ENCODE measurements around the gene ANKRD18A. TPM values are rescaled to one million over a fixed set of nuclear protein-coding genes. Genes with fewer than 3 reads are reported as not detected.

The ANKRD18A gene
- total and polyA plus RNA-seq, 9 of the 15 experiments (the other 6 are each of a cell fraction or from before 2014, with no cell fraction given) = 1.9 TPM; not detected in 8

DNA sequence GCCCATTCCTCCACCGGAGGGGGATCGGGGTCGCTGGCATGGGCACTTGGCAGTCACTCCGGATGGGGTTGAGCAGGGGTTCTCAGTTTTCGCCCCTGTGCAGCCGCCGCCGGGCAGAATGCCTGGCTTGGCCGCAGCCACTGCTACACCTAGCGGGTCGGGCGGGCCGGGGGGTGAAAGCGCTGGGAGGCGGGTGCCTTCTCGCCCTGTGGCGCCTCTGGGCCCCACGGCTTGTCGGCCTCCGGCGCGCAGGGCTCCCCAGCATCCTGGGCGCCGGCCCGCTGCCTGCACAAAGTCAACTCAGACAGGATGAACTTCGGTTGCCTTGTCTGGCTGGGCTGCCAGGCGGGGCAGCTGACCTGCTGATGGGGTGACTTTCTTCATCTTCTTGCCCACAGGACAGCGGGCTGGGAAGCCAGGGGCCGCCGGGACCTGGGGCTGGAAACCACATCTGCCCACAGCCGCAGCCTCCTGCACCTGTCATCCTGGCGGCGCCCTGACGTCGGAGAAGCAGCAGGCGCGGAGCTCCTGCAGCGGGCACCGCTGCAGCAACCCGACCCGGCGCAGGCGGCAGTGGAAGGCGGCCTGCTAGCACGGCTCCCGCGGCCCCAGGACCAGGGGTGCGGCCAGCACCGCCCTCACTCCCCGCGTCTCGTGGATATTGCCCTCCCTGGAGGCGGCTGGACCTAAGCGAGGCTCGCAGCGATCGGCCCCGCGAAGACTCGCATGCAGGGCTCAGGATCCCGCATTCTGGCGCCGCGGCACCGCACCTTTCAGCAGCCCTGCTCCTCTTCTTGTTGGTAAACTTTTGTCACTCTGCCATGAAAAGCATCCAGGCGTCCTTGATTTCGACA lies 1.3 kb upstream of the ANKRD18A start:
- ATAC-seq (no peak), DNase-seq (ENCODE audit: extremely low read depth in 1 of 4, low spot score in 3 of 4) (no peak), FAIRE-seq (no peak)
- Histone ChIP-seq H3K79me2 (ENCODE audit: control insufficient read depth, insufficient read depth, low read length) (no peaks in the 10 kb centered on the region), H3K4me1 (replicated peaks in 1 of 2; ENCODE audit: control insufficient read depth in 2 of 2, insufficient read depth in 2 of 2, low read length in 2 of 2) (peaks cover 0 to 6% of the 10 kb centered on the region in 2 experiments; a peak in 1 of 5 replicates), H3K9ac (ENCODE audit: insufficient read depth in 1 of 2, low read depth in 2 of 2, low read length in 2 of 2) (no peak overlapping the region), H4K20me1 (replicated peaks; ENCODE audit: control insufficient read depth, insufficient read depth, low read length) (no peaks in the 10 kb centered on the region), H3K27me3 (ENCODE audit: control insufficient read depth in 2 of 2, insufficient read depth in 2 of 2, low read length in 2 of 2) (peaks cover 0 to 12% of the 10 kb centered on the region in 2 experiments; a peak in 3 of 5 replicates), H3K9me1 (ENCODE audit: control insufficient read depth, insufficient read depth, low read length) (no peaks in the 10 kb centered on the region), H3K27ac (ENCODE audit: extremely low read depth, low read depth, low read length) (no peak overlapping the region), H3K4me2 (ENCODE audit: insufficient read depth, low read length) (no peak overlapping the region), H3K36me3 (ENCODE audit: control insufficient read depth, insufficient read depth, low read length) (no peaks in the 10 kb centered on the region), H3K9me3 (replicated peaks; ENCODE audit: control insufficient read depth, insufficient read depth, low read depth, low read length) (no peaks in the 10 kb centered on the region), H2AFZ (ENCODE audit: low read depth, low read length) (no peak overlapping the region), H3K4me3 (no peak overlapping the region)
- CTCF ChIA-PET (ENCODE audit: low intra/inter-chr PET ratio) = no interaction called here
- POLR2A ChIA-PET = interaction anchor here (0.6 to 0.8 kb wide), 2 partner anchors 46 to 68 kb away, joined by 3 read pairs; no protein-coding TSS in a partner anchor
- in situ Hi-C loops (cut with MboI) (no loop called here), intact Hi-C loops (cut with micrococcal nuclease) (no loop called here)
- no TSS peak for BruUV-seq (replicated peaks)
- WGBS (ENCODE audit: insufficient coverage, low coverage, missing lambda C conversion rate) = 10% methylated on average over 34 of the region's 67 CpGs
- TF ChIP-seq GABPB2 (CRISPR knock-in tag; conservative IDR thresholded peaks at IDR 0.05) (no peak), ZNF324 (CRISPR knock-in tag; IDR thresholded peaks at IDR 0.05) (no peak), NCOA2 (IDR thresholded peaks at IDR 0.05; ENCODE audit: partially characterized antibody in 2 of 2) (no peak), PTTG1 (tag; IDR thresholded peaks at IDR 0.05; ENCODE audit: low read depth) (no peak), ZNF583 (CRISPR knock-in tag; IDR thresholded peaks at IDR 0.05) (no peak), POLR2AphosphoS2 (IDR thresholded peaks at IDR 0.05; ENCODE audit: low read length) (no peak), MECOM (CRISPR knock-in tag; IDR thresholded peaks at IDR 0.05) (no peak), ADNP (tag; IDR thresholded peaks at IDR 0.05) (no peak), ASH1L (IDR thresholded peaks at IDR 0.05; ENCODE audit: borderline replicate concordance, low read depth, partially characterized antibody) (no peak), POLR3G (IDR thresholded peaks at IDR 0.05; ENCODE audit: extremely low read depth, insufficient read length, insufficient replicate concordance) (no peak), YY1 (IDR thresholded peaks at IDR 0.05; ENCODE audit: borderline replicate concordance in 1 of 3, control insufficient read depth in 1 of 3, extremely low read depth in 1 of 3, insufficient read depth in 3 of 3, insufficient read length in 1 of 3, insufficient replicate concordance in 2 of 3, low read depth in 1 of 3, low read length in 2 of 3) (no peak)
- TF ChIP-seq, protein P1, sequence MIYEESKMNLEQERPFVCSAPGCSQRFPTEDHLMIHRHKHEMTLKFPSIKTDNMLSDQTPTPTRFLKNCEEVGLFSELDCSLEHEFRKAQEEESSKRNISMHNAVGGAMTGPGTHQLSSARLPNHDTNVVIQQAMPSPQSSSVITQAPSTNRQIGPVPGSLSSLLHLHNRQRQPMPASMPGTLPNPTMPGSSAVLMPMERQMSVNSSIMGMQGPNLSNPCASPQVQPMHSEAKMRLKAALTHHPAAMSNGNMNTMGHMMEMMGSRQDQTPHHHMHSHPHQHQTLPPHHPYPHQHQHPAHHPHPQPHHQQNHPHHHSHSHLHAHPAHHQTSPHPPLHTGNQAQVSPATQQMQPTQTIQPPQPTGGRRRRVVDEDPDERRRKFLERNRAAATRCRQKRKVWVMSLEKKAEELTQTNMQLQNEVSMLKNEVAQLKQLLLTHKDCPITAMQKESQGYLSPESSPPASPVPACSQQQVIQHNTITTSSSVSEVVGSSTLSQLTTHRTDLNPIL (CRISPR knock-in tag; IDR thresholded peaks at IDR 0.05) = no peak
- TF ChIP-seq, protein P2, sequence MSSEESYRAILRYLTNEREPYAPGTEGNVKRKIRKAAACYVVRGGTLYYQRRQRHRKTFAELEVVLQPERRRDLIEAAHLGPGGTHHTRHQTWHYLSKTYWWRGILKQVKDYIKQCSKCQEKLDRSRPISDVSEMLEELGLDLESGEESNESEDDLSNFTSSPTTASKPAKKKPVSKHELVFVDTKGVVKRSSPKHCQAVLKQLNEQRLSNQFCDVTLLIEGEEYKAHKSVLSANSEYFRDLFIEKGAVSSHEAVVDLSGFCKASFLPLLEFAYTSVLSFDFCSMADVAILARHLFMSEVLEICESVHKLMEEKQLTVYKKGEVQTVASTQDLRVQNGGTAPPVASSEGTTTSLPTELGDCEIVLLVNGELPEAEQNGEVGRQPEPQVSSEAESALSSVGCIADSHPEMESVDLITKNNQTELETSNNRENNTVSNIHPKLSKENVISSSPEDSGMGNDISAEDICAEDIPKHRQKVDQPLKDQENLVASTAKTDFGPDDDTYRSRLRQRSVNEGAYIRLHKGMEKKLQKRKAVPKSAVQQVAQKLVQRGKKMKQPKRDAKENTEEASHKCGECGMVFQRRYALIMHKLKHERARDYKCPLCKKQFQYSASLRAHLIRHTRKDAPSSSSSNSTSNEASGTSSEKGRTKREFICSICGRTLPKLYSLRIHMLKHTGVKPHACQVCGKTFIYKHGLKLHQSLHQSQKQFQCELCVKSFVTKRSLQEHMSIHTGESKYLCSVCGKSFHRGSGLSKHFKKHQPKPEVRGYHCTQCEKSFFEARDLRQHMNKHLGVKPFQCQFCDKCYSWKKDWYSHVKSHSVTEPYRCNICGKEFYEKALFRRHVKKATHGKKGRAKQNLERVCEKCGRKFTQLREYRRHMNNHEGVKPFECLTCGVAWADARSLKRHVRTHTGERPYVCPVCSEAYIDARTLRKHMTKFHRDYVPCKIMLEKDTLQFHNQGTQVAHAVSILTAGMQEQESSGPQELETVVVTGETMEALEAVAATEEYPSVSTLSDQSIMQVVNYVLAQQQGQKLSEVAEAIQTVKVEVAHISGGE (CRISPR knock-in tag; IDR thresholded peaks at IDR 0.05) = no peak
- TF ChIP-seq, protein P3, sequence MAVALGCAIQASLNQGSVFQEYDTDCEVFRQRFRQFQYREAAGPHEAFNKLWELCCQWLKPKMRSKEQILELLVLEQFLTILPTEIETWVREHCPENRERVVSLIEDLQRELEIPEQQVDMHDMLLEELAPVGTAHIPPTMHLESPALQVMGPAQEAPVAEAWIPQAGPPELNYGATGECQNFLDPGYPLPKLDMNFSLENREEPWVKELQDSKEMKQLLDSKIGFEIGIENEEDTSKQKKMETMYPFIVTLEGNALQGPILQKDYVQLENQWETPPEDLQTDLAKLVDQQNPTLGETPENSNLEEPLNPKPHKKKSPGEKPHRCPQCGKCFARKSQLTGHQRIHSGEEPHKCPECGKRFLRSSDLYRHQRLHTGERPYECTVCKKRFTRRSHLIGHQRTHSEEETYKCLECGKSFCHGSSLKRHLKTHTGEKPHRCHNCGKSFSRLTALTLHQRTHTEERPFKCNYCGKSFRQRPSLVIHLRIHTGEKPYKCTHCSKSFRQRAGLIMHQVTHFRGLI (CRISPR knock-in tag; IDR thresholded peaks at IDR 0.05) = no peak

All from K562 (cell line).